GM12872 (cell line): ENCODE data around the gene TRABD2B.

Source experiments
- TF ChIP-seq, protein P1 (sequence below): IDR thresholded peaks from 3 replicates; pipeline ENCODE4 v1.5.1; 2011; ENCODE audit warnings: low read depth, mild to moderate bottlenecking, low read length, moderate library complexity; ENCODE audit not compliant: insufficient read depth

Gene TRABD2B

DNA sequence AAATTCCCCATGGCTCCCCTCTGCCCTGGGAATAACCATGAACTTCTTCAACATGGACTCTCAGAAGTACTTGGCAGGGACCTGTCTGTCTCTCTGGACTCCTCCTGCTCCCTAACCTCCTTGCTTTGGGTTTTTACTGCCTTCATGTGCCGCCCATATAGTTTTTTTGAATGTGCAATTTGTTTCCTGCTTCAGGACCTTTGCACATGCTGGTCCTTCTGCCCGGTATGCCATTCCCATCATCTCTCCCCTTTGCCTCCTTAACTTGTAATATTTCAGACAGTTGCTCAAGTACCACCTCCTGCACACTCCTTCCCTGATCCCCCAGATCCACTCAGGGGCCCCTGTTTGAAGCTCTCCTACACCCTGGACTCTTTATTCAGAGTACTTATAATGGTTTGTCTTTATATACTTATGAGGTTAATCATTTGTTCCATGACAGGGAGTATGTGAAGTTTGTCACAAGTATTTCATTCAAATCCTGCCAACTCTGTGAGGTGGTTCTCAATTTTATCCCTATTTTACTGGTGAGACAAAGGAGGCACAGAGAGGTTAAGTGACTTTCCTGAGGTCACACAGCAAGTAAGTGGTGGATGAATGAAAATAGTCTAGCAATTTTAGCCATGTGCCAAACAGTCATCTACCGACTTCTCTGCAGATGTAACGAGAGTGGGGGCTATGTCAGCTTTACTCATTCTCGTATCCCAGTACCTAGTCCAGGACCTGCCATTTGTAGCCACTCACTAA is 180.7 kb downstream of the TRABD2B start:
- TF ChIP-seq, protein P1, sequence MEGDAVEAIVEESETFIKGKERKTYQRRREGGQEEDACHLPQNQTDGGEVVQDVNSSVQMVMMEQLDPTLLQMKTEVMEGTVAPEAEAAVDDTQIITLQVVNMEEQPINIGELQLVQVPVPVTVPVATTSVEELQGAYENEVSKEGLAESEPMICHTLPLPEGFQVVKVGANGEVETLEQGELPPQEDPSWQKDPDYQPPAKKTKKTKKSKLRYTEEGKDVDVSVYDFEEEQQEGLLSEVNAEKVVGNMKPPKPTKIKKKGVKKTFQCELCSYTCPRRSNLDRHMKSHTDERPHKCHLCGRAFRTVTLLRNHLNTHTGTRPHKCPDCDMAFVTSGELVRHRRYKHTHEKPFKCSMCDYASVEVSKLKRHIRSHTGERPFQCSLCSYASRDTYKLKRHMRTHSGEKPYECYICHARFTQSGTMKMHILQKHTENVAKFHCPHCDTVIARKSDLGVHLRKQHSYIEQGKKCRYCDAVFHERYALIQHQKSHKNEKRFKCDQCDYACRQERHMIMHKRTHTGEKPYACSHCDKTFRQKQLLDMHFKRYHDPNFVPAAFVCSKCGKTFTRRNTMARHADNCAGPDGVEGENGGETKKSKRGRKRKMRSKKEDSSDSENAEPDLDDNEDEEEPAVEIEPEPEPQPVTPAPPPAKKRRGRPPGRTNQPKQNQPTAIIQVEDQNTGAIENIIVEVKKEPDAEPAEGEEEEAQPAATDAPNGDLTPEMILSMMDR: no peak

DNA sequence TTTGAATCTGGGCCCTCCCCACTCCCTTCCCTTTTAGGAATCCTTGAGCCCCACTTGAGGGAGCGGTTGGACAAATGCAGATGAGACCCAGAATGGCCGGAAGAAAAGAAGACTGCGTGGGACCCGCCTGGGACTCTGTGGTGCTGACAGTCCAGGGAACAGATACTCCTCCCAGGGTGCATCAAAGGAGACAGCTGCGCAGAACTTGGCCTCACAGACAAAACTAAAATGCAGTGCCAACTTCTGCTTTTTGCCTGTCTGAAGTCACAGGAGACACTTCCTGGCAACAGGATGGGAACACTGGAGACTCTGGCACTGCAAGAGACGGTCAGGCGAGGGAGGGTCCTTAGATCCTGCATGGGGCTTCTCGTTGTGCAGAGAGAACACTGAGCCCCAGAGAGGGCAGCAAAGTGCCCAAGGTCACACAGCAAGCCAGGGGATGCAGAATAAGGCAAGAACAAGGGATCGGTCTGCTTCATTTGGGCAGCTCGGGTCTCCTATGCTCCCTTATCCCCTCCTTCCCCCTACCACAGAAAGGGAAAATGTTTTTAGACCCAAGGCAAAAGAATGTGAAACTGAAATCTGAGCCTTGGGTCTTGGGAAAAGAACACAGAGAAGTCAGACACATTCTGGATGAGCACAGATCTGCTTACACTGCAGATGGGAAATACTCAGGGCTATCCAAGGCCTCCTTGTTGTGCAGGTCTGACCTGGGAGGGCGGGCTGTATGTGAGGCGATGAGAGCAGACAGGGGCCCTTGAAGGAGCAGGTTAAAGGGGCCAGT is 182.4 kb downstream of the TRABD2B start:
- TF ChIP-seq, protein P1: no peak

DNA sequence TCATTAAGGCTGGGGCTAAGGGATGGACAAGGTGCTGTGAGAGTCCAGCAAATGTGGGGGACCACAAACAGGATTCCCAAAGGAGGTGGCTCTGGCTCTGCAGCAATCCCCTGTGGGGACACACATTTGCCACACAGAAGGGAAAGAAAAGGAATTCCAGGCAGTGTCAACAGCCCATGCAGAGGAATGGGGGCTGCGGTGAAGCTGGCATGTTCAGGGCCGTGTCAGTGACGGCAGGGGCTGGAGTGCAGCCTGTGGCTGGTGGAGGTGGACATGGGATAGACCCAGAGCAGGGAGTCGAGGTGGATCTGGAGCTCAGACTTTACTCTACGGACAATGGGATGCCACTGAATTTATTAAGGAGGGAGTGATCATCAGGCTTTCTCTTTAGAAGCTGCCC is 183.2 kb downstream of the TRABD2B start:
- TF ChIP-seq, protein P1: no peak

DNA sequence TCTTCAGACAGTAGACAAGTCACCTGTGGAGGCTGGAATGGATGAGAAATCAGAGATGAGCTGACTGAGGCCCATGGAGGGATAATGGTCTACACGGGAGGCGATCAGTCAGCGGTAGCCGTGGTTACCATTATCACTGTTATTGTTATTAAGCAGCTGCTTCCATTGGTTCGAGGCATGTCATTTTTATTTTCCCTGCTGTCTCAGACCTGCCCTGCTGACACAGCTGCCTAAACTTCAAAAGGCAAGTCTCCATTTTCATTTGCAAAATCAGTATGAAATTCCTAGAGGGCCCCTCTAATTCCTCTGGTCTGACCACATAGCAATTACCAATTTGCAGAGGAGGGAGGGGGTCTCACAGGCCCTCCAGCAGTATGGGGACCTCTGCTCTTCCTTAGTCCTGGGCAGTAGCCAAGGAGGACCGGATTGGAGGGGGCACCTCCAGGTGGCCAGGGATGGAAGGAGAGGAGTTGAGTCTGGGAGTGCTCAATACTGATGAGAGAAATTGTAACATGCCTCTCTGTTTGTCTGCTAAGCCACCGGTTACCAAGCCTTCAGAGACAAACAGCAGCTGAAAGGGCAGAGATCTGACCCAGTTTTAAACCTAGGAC is 184.2 kb downstream of the TRABD2B start:
- TF ChIP-seq, protein P1: no peak

DNA sequence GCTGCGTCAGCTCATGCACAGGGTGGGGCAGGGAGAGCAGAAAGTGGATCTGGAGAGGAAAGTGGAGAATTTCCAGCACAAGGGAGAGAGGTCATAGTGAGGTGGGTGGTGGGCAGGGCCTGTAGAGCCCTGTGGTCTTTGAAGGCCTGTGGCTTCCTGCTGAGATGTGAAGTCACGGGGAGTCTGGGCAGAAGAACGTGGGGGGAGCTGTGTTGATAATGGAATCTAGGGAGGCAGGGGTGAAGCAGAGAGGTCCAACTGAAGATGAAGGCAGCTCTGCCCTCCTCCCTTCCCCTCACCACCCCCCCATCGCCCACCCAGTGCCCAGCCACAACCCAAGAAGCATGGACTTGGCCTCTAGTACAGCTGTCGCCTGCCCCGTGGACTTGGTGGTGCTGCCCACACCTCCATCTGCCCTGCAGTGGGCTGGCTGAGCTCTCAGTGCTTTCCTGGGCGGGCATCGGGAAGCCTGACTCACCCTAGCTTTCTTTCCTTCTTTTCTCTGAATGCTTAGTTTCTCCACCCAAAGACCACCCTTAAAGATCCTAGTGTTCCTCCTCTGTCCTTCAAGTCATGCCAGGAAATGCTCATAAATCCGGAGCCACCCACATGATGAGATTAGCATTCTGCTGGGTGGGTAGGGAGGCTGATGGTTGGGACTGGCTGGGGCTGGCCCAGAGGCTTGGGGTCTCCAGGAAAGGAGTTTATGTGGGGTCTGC is 186.1 kb downstream of the TRABD2B start:
- TF ChIP-seq, protein P1: no peak

DNA sequence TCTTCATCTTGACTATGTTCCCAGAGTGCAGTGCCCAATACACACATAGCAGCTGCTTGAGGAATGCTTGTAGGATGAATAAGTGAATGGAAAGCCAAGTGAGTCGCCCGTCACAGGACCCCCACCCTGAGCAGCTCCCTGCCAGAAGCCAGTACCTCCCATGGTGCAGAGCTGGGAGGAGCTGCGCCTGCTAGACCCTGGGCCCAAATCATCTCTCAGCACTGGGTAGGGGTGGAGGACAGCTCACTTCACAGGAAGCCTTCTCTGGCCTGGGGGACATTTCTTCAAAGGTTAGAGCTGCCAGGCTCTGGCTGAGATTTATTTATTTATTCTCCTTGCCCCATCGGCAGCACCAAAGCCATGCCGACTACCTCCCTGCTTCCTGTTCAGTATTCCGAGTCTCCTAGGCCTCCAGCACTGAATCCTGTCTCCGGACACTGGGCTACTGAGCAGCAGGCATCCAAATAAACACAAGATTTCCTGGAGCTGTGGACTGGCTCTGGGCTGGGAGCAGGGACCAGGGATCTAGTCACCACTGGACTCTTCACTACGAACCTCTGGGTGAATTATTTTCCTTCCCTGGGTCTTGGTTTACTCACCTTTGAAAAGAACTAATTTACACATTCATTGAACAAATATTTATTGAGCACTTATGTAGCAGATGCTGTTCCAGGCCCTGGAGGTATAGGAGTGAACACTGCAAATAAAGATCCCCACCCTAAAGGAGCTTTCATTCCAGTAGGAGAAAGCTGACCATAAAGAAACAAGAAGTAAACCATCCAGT is 187.7 kb downstream of the TRABD2B start:
- TF ChIP-seq, protein P1: no peak
